Heart left ventricle (tissue), 16 donors: ENCODE data around the gene CMC2. TPM values are rescaled to one million over a fixed set of nuclear protein-coding genes. Genes with fewer than 3 reads are reported as not detected.

Experiments
- ATAC-seq, 4 donors: fragments of 200-7000 bp; cut with Tn5 transposase; one replicate each; pipeline ENCODE4 v1.9.1; 2020 to 2022; ENCODE audit warnings: moderate library complexity in 4 of 4, mild to moderate bottlenecking in 3 of 4, moderate number of reproducible peaks in 1 of 4
- DNase-seq, 5 donors: peaks; one replicate each; pipeline ENCODE4 v3.0.0-alpha.2; 2020
- H3K27ac ChIP-seq, 12 donors: fragments of 200-600 bp; sonication (generic) in 4 of 12; one replicate each; pipeline versions ENCODE4 v1.5.0 to v1.8.0; 2016 to 2022; ENCODE audit warnings: mild to moderate bottlenecking in 2 of 12
- H3K27me3 ChIP-seq, 9 donors: fragments of 200-600 bp; sonication (generic) in 2 of 9; one replicate each; pipeline versions ENCODE4 v1.5.1 to v1.8.0; 2016 to 2022; ENCODE audit warnings: mild to moderate bottlenecking in 3 of 9
- H3K36me3 ChIP-seq, 9 donors: fragments of 200-600 bp; sonication (generic) in 2 of 9; one replicate each; pipeline versions ENCODE4 v1.5.0 to v1.8.0; 2018 to 2022; ENCODE audit warnings: mild to moderate bottlenecking in 2 of 9
- H3K4me1 ChIP-seq, 12 donors: fragments of 200-600 bp; sonication (generic) in 4 of 12; one replicate each; pipeline versions ENCODE4 v1.5.0 to v1.8.0; 2016 to 2022; ENCODE audit warnings: mild to moderate bottlenecking in 3 of 12
- H3K4me3 ChIP-seq, 12 donors: fragments of 200-600 bp; sonication (generic) in 4 of 12; one replicate each; pipeline versions ENCODE4 v1.5.0 to v1.8.0; 2017 to 2022; ENCODE audit warnings: mild to moderate bottlenecking in 9 of 12, moderate library complexity in 4 of 12
- H3K9me3 ChIP-seq, 12 donors: fragments of 200-600 bp; sonication (generic) in 4 of 12; one replicate each; pipeline versions ENCODE4 v1.5.0 to v1.8.0; 2016 to 2022; ENCODE audit warnings: mild to moderate bottlenecking in 1 of 12
- CTCF ChIP-seq, 12 donors: fragments of 200-600 bp; sonication (generic) in 4 of 12; IDR thresholded peaks; one replicate each; pipeline versions ENCODE4 v1.5.0 to v1.8.0; 2018 to 2022; ENCODE audit warnings: antibody characterized with exemption in 12 of 12, mild to moderate bottlenecking in 5 of 12
- POLR2A ChIP-seq, 2 donors: fragments of 450-650 bp; IDR thresholded peaks; one replicate each; pipeline ENCODE4 v1.6.1; 2017; ENCODE audit warnings: antibody characterized with exemption in 2 of 2, mild to moderate bottlenecking in 2 of 2, moderate library complexity in 2 of 2
- WGBS, 4 donors: extraction: QIAGEN DNeasy Blood & Tissue Kit in 2 of 4; methylation state at CpG; one replicate each; pipeline versions ENCODE4 v1.1.5 to v1.1.7; 2013 to 2018; 5-methylcytosine and 5-hydroxymethylcytosine counted together
- intact Hi-C, 10 donors: fragments of 100-400 bp; cut with DNase I; formaldehyde crosslinking; loops; one replicate each; pipeline versions ENCODE4 v1.11.1 to v1.14.2; 2022
- polyA plus RNA-seq, 2 donors: library from polyadenylated mRNA; stranded (reverse); fragments of 200-250 nt; gene quantifications; one replicate each; pipeline ENCODE4 v1.2.3, GENCODE V29; 2013
- total RNA-seq, 9 donors: library from RNA; depleted of rRNA in 2 of 9; stranded (reverse); fragments of >200 nt in 2 of 9; fragmentation: NEBNext Ultra II Directional in 3 of 9; extraction: Animal tissue kit (Norgen Biotek cat#: 25700) in 3 of 9; gene quantifications; one replicate each; pipeline versions ENCODE4 v1.1.0 to v1.2.4, GENCODE V29; 2016 to 2023
- donor health status: ischemic (EF 13 %, LVEDD 7.1; RV severe dilation, severe dysfunction).
- donor health status: healthy with polysubstance abuse.
- donor health status: DM: no; HTN: yes; CAD: no.
- donor health status: DM: no; HTN: no; CAD: no.
- donor health status: ischemic (EF 25% LVEDD 6.9; RV normal size, moderate dysfunction).
- donor health status: ischemic (EF 25% LVEDD 5.7; RV mildly dilated, moderate dysfunction).
- donor health status: healthy.
- donor health status: DM: yes; HTN: yes; CAD: no.
- donor health status: ischemic (EF 35%, LVEDD 5.7; RV mildly dilated, moderate dysfunction).
- donor health status: nonischemic (EF 11% LVEDD 7.7; RV severe dilation, severe dysfunction).
- donor health status: DM: yes; HTN: yes; CAD: no.
- donor health status: PGD.
- donor health status: ischemic (EF 29% LVEDD 5.4; RV normal size, mild dysfunction).
- donor health status: nonischemic (EF 23%, LVEDD 6.1; RV moderate dilation, normal function).

Gene CMC2
- total and polyA plus RNA-seq, 11 donors, result 89.0 to 377 (median 134) TPM

GRCh38 chr16:81001330-81001729 lies 5.4 kb downstream of the CMC2 start:
- no peak for TF ChIP-seq CTCF (IDR thresholded peaks at IDR 0.05)
- TF ChIP-seq POLR2A (IDR thresholded peaks at IDR 0.05), result no peak
- ATAC-seq (no peak), DNase-seq (no peak)
- H3K27me3 ChIP-seq, result no peaks in the 10 kb centered on the region
- intact Hi-C loops, result loop anchor here in 3 of 10 donors (10.0 kb wide), 1 partner anchor 733 kb away; no protein-coding TSS in a partner anchor
- H3K36me3 ChIP-seq, result no peaks in the 10 kb centered on the region
- peaks cover 0 to 2% (median 0%) of the 10 kb centered on the region in 12 donors for H3K9me3 ChIP-seq
- no peak overlapping the region for H3K4me3 ChIP-seq
- peaks cover 0 to 60% (median 32%) of the 10 kb centered on the region in 12 donors for H3K4me1 ChIP-seq
- H3K27ac ChIP-seq, result no peak overlapping the region
- WGBS, 4 donors, result 86 to 91% (median 88%) methylated on average over 5 of the region's 5 CpGs

- no peak overlapping the region for H3K27ac ChIP-seq
These were observed 5.8 kb downstream of the CMC2 start for GRCh38 chr16:81000873-81001272.

GRCh38 chr16:80997964-80998620 lies 8.6 kb downstream of the CMC2 start:
- TF ChIP-seq POLR2A (IDR thresholded peaks at IDR 0.05) (no peak), CTCF (IDR thresholded peaks at IDR 0.05) (no peak)
- DNase-seq (no peak), ATAC-seq (peak in 1 of 4 donors; percentile 23)
- Histone ChIP-seq H3K36me3 (peaks cover 0 to 8% (median 0%) of the 10 kb centered on the region in 9 donors), H3K27ac (peak overlapping the region in 3 of 12 donors; percentile 6 to 83 (median 16)), H3K4me1 (peaks cover 0 to 34% (median 17%) of the 10 kb centered on the region in 12 donors), H3K9me3 (peaks cover 0 to 2% (median 0%) of the 10 kb centered on the region in 12 donors), H3K4me3 (peak overlapping the region in 3 of 12 donors; percentile 5 to 52 (median 7)), H3K27me3 (no peaks in the 10 kb centered on the region)
- intact Hi-C loops, result no loop called here
- 87 to 93% (median 90%) methylated on average over 7 of the region's 7 CpGs for WGBS, 4 donors

More at GRCh38 chr16:81000873-81001272, 5.8 kb downstream of the CMC2 start:
- Histone ChIP-seq H3K36me3 (no peaks in the 10 kb centered on the region), H3K9me3 (peaks cover 0 to 2% (median 0%) of the 10 kb centered on the region in 12 donors), H3K27me3 (no peaks in the 10 kb centered on the region), H3K4me3 (no peak overlapping the region), H3K4me1 (peaks cover 0 to 62% (median 31%) of the 10 kb centered on the region in 12 donors)
- intact Hi-C loops, result loop anchor here in 3 of 10 donors (10.0 kb wide), 1 partner anchor 734 kb away; no protein-coding TSS in a partner anchor
- no peak for DNase-seq
- 90 to 98% (median 96%) methylated on average over 3 of the region's 3 CpGs for WGBS, 4 donors
- TF ChIP-seq CTCF (IDR thresholded peaks at IDR 0.05) (no peak), POLR2A (IDR thresholded peaks at IDR 0.05) (no peak)
- ATAC-seq, result no peak

- peak overlapping the region in 7 of 12 donors; percentile 1 to 83 (median 12) for H3K27ac ChIP-seq
- intact Hi-C loops, result no loop called here
- no peaks in the 10 kb centered on the region for H3K27me3 ChIP-seq
- 37 to 43% (median 37%) methylated on average over 9 of the region's 9 CpGs for WGBS, 4 donors
- ATAC-seq, result no peak
- H3K9me3 ChIP-seq, result peaks cover 0 to 2% (median 0%) of the 10 kb centered on the region in 12 donors
- H3K4me1 ChIP-seq, result peaks cover 0 to 32% (median 16%) of the 10 kb centered on the region in 12 donors
- no peak for TF ChIP-seq POLR2A (IDR thresholded peaks at IDR 0.05)
- no peak for TF ChIP-seq CTCF (IDR thresholded peaks at IDR 0.05)
- peaks cover 0 to 8% (median 0%) of the 10 kb centered on the region in 9 donors for H3K36me3 ChIP-seq
- peak overlapping the region in 8 of 12 donors; percentile 7 to 52 (median 25) for H3K4me3 ChIP-seq
- no peak for DNase-seq
These were observed 9.4 kb downstream of the CMC2 start for GRCh38 chr16:80997139-80997798.
